ENCODE measurements around the gene TRABD. TPM values are rescaled to one million over a fixed set of nuclear protein-coding genes. Genes with fewer than 3 reads are reported as not detected.
A peak's percentile ranks its signal among the peaks of the same experiment; 100 is the strongest.
"Not testable (repeated sequence)": the region's sequence is repeated elsewhere in the genome, so short reads cannot be mapped to it uniquely, and the experiment has no call there.

TRABD gene
- total RNA-seq, 2 donors from 2014 or later = 43.6 to 116 TPM

- Histone ChIP-seq H3K36me3 (no peaks in the 10 kb centered on the region), H3K4me1 (peaks cover 7% of the 10 kb centered on the region), H3K9ac (ENCODE audit: low read depth in 2 of 2, low read length in 2 of 2) (peak within 1 kb of the TSS; percentile 82 to 83), H3K27ac (peak within 1 kb of the TSS; percentile 65), H3K9me3 (no peaks in the 10 kb centered on the region), H3K27me3 (no peaks in the 10 kb centered on the region), H3K4me3 (peak within 1 kb of the TSS; percentile 91)
- no peak for TF ChIP-seq CTCF (IDR thresholded peaks at IDR 0.05)
- DNase-seq = peak; percentile 91
- intact Hi-C loops (cut with DNase I) = no loop called here
These were observed 14.9 kb downstream of the TRABD start, which contains the start of gene SELENOO for GRCh38 chr22:50200461-50201190. SELENOO (plus strand) TSS chr22:50201011; CDS start chr22:50201037, 26 bp downstream.

GRCh38 chr22:50201191-50202129 is 15.7 kb downstream of the TRABD start:
- intact Hi-C loops (cut with DNase I) = no loop called here
- TF ChIP-seq CTCF (IDR thresholded peaks at IDR 0.05) = no peak
- Histone ChIP-seq H3K9ac (ENCODE audit: low read depth in 2 of 2, low read length in 2 of 2) (peak overlapping the region; percentile 82 to 83), H3K4me1 (peaks cover 7% of the 10 kb centered on the region), H3K27ac (no peak overlapping the region), H3K36me3 (no peaks in the 10 kb centered on the region), H3K9me3 (no peaks in the 10 kb centered on the region), H3K4me3 (peak overlapping the region; percentile 91), H3K27me3 (no peaks in the 10 kb centered on the region)
- DNase-seq = peak; percentile 45

GRCh38 chr22:50202130-50202666 is 16.5 kb downstream of the TRABD start:
- H3K4me1 ChIP-seq = peaks cover 7% of the 10 kb centered on the region
- no peaks in the 10 kb centered on the region for H3K27me3 ChIP-seq
- H3K9ac ChIP-seq (ENCODE audit: low read depth in 2 of 2, low read length in 2 of 2) = peak overlapping the region; percentile 82 to 83
- H3K9me3 ChIP-seq = no peaks in the 10 kb centered on the region
- TF ChIP-seq CTCF (IDR thresholded peaks at IDR 0.05) = no peak
- no peaks in the 10 kb centered on the region for H3K36me3 ChIP-seq
- H3K4me3 ChIP-seq = peak overlapping the region; percentile 91
- intact Hi-C loops (cut with DNase I) = no loop called here
- H3K27ac ChIP-seq = no peak overlapping the region
- DNase-seq = no peak

GRCh38 chr22:50203288-50203687 is 17.6 kb downstream of the TRABD start:
- Histone ChIP-seq H3K4me1 (peaks cover 7% of the 10 kb centered on the region), H3K9me3 (no peaks in the 10 kb centered on the region), H3K27me3 (no peaks in the 10 kb centered on the region), H3K9ac (ENCODE audit: low read depth in 2 of 2, low read length in 2 of 2) (no peak overlapping the region), H3K4me3 (no peak overlapping the region), H3K27ac (no peak overlapping the region), H3K36me3 (no peaks in the 10 kb centered on the region)
- intact Hi-C loops (cut with DNase I) = no loop called here
- no peak for DNase-seq
- TF ChIP-seq CTCF (IDR thresholded peaks at IDR 0.05) = no peak

- Histone ChIP-seq H3K4me1 (peaks cover 7% of the 10 kb centered on the region), H3K36me3 (no peaks in the 10 kb centered on the region), H3K9ac (ENCODE audit: low read depth in 2 of 2, low read length in 2 of 2) (no peak overlapping the region), H3K27me3 (no peaks in the 10 kb centered on the region), H3K9me3 (no peaks in the 10 kb centered on the region), H3K4me3 (no peak overlapping the region), H3K27ac (no peak overlapping the region)
- no peak for TF ChIP-seq CTCF (IDR thresholded peaks at IDR 0.05)
- no peak for DNase-seq
- intact Hi-C loops (cut with DNase I) = no loop called here
These were observed 18.9 kb downstream of the TRABD start for GRCh38 chr22:50204571-50204970.

GRCh38 chr22:50204998-50205397 is 19.3 kb downstream of the TRABD start:
- H3K27ac ChIP-seq; H3K9ac ChIP-seq (ENCODE audit: low read depth in 2 of 2, low read length in 2 of 2); H3K4me3 ChIP-seq; intact Hi-C loops (cut with DNase I); H3K9me3 ChIP-seq; H3K36me3 ChIP-seq; DNase-seq; H3K27me3 ChIP-seq; H3K4me1 ChIP-seq: not testable (repeated sequence)
